Calu3 (cell line): ENCODE results near the gene IER3IP1. TPM values are rescaled to one million over a fixed set of nuclear protein-coding genes. Genes with fewer than 3 reads are reported as not detected.

Source experiments
- BruUV-seq: library from RNA; stranded (reverse); fragments of 400-500 nt; replicated peaks from 2 replicates; lab custom pipeline; 2021; lab: Mats Ljungman, UMichigan
- CTCF ChIA-PET: fragments of 300-600 bp; sonication (Branson Sonifier 250); formaldehyde crosslinking; loops from one replicate; lab custom pipeline; 2022; ENCODE audit warnings: antibody characterized with exemption; lab: Charles Lee
- DNase-seq: peaks from one replicate; pipeline ENCODE4 v3.0.0; 2022
- H3K27ac Mint-ChIP-seq: one replicate; pipeline ENCODE4 v1.8.0; 2022; ENCODE audit warnings: mixed read lengths; ENCODE audit not compliant: unreplicated experiment
- H3K27me3 Mint-ChIP-seq: one replicate; pipeline ENCODE4 v1.8.0; 2022; ENCODE audit warnings: mixed read lengths; ENCODE audit not compliant: unreplicated experiment
- H3K36me3 Mint-ChIP-seq: one replicate; pipeline ENCODE4 v1.8.0; 2022; ENCODE audit warnings: mild to moderate bottlenecking, moderate library complexity, mixed read lengths; ENCODE audit not compliant: insufficient read depth, unreplicated experiment
- H3K4me1 Mint-ChIP-seq: one replicate; pipeline ENCODE4 v1.8.0; 2022; ENCODE audit warnings: mild to moderate bottlenecking, low read depth, mixed read lengths; ENCODE audit not compliant: unreplicated experiment
- H3K4me3 Mint-ChIP-seq: one replicate; pipeline ENCODE4 v1.8.0; 2022; ENCODE audit warnings: mild to moderate bottlenecking, low read depth, moderate library complexity, mixed read lengths; ENCODE audit not compliant: unreplicated experiment
- H3K9me3 Mint-ChIP-seq: one replicate; pipeline ENCODE4 v1.8.0; 2022; ENCODE audit warnings: low read depth, mixed read lengths; ENCODE audit not compliant: unreplicated experiment
- CTCF ChIP-seq: fragments of 200-600 bp; IDR thresholded peaks from one replicate; pipeline ENCODE4 v1.8.0; 2022; ENCODE audit warnings: antibody characterized with exemption; ENCODE audit not compliant: unreplicated experiment
- intact Hi-C: fragments of 100-400 bp; cut with micrococcal nuclease; formaldehyde crosslinking; loops from one replicate; pipeline ENCODE4 v1.10.0; 2022; ENCODE audit not compliant: unreplicated experiment
- total RNA-seq: library from RNA; stranded (reverse); gene quantifications from 2 replicates; pipeline ENCODE4 v1.2.3, GENCODE V29; 2022

IER3IP1 gene
- total RNA-seq, 1 experiment from 2014 or later = 20.4 TPM

GRCh38 chr18:47113796-47114540, 62.2 kb downstream of the IER3IP1 start:
- no peak for DNase-seq
- intact Hi-C loops = no loop called here
- Mint-ChIP-seq H3K4me3 (no peak overlapping the region), H3K27me3 (no peaks in the 10 kb centered on the region), H3K9me3 (no peaks in the 10 kb centered on the region), H3K4me1 (no peaks in the 10 kb centered on the region), H3K36me3 (peaks cover 11% of the 10 kb centered on the region), H3K27ac (no peak overlapping the region)
- TF ChIP-seq CTCF = no peak
- CTCF ChIA-PET = no interaction called here
- no TSS peak for BruUV-seq

GRCh38 chr18:47110492-47111274, 65.5 kb downstream of the IER3IP1 start:
- CTCF ChIA-PET = interaction anchor here (0.9 kb wide), 1 partner anchor 64 kb away, joined by 3 read pairs; no protein-coding TSS in a partner anchor
- Mint-ChIP-seq H3K36me3 (peaks cover 11% of the 10 kb centered on the region), H3K9me3 (no peaks in the 10 kb centered on the region)

GRCh38 chr18:47109720-47110119, 66.4 kb downstream of the IER3IP1 start:
- no peaks in the 10 kb centered on the region for H3K4me1 Mint-ChIP-seq
- TF ChIP-seq CTCF = no peak
- no TSS peak for BruUV-seq
- H3K9me3 Mint-ChIP-seq = no peaks in the 10 kb centered on the region
- no peak overlapping the region for H3K27ac Mint-ChIP-seq
- CTCF ChIA-PET = no interaction called here
- no peak for DNase-seq
- H3K36me3 Mint-ChIP-seq = peaks cover 11% of the 10 kb centered on the region
- H3K4me3 Mint-ChIP-seq = no peak overlapping the region
- no peaks in the 10 kb centered on the region for H3K27me3 Mint-ChIP-seq
- intact Hi-C loops = no loop called here

More at GRCh38 chr18:47110492-47111274, 65.5 kb downstream of the IER3IP1 start:
- H3K27me3 Mint-ChIP-seq = no peaks in the 10 kb centered on the region
- no peak overlapping the region for H3K27ac Mint-ChIP-seq
- H3K4me3 Mint-ChIP-seq = no peak overlapping the region
- BruUV-seq = no TSS peak
- no peak for DNase-seq
- TF ChIP-seq CTCF = no peak
- intact Hi-C loops = no loop called here
- H3K4me1 Mint-ChIP-seq = no peaks in the 10 kb centered on the region

- BruUV-seq = no TSS peak
- Mint-ChIP-seq H3K4me1 (no peaks in the 10 kb centered on the region), H3K36me3 (peaks cover 11% of the 10 kb centered on the region), H3K4me3 (no peak overlapping the region), H3K9me3 (no peaks in the 10 kb centered on the region), H3K27me3 (no peaks in the 10 kb centered on the region), H3K27ac (no peak overlapping the region)
- no peak for DNase-seq
- intact Hi-C loops = no loop called here
- CTCF ChIA-PET = no interaction called here
- TF ChIP-seq CTCF = no peak
Observed at GRCh38 chr18:47108998-47109405, 67.2 kb downstream of the IER3IP1 start.
